HG02642 (cell line): Measurements from ENCODE around the gene KCTD3.

Source experiments
- ATAC-seq: cut with Tn5 transposase; IDR thresholded peaks from one replicate; pipeline ENCODE4 v1.9.1; 2021; ENCODE audit warnings: mild to moderate bottlenecking; ENCODE audit not compliant: unreplicated experiment, poor library complexity

Gene KCTD3

GRCh38 chr1:215603319-215603718, 36.2 kb downstream of the KCTD3 start:
- ATAC-seq: no peak

- ATAC-seq: no peak
Observed at GRCh38 chr1:215605011-215605621, 38.0 kb downstream of the KCTD3 start.

GRCh38 chr1:215606036-215606435, 38.9 kb downstream of the KCTD3 start:
- no peak for ATAC-seq

GRCh38 chr1:215606564-215607168, 39.6 kb downstream of the KCTD3 start:
- ATAC-seq: no peak

- no peak for ATAC-seq
Observed at GRCh38 chr1:215607412-215607811, 40.3 kb downstream of the KCTD3 start.

GRCh38 chr1:215608646-215609045, 41.5 kb downstream of the KCTD3 start:
- no peak for ATAC-seq

- no peak for ATAC-seq
Observed at GRCh38 chr1:215612391-215612790, 45.3 kb downstream of the KCTD3 start.

GRCh38 chr1:215617979-215618378, 50.9 kb downstream of the KCTD3 start:
- no peak for ATAC-seq

- ATAC-seq: no peak
Observed at GRCh38 chr1:215623162-215623561, 56.1 kb downstream of the KCTD3 start.

GRCh38 chr1:215625949-215626348, 58.8 kb downstream of the KCTD3 start:
- no peak for ATAC-seq

- no peak for ATAC-seq
Observed at GRCh38 chr1:215631040-215631439, 63.9 kb downstream of the KCTD3 start.

- no peak for ATAC-seq
Observed at GRCh38 chr1:215631489-215631888, 64.4 kb downstream of the KCTD3 start.

- ATAC-seq: no peak
Observed at GRCh38 chr1:215635827-215636226, 68.7 kb downstream of the KCTD3 start.

GRCh38 chr1:215636258-215636965, 69.3 kb downstream of the KCTD3 start:
- no peak for ATAC-seq

- ATAC-seq: no peak
Observed at GRCh38 chr1:215637041-215637573, 70.0 kb downstream of the KCTD3 start.

GRCh38 chr1:215640429-215641148, 73.5 kb downstream of the KCTD3 start:
- no peak for ATAC-seq

- ATAC-seq: no peak
Observed at GRCh38 chr1:215643592-215644321, 76.7 kb downstream of the KCTD3 start.

GRCh38 chr1:215645182-215645581, 78.1 kb downstream of the KCTD3 start:
- no peak for ATAC-seq

GRCh38 chr1:215645861-215646260, 78.8 kb downstream of the KCTD3 start:
- ATAC-seq: no peak

- ATAC-seq: no peak
Observed at GRCh38 chr1:215647738-215648137, 80.6 kb downstream of the KCTD3 start.
